Fibroblast of skin of left quadriceps (primary cell): ENCODE data around the gene SLCO4C1.

Source experiments
- DNase-seq, 2 experiments: peaks; one replicate each; pipeline ENCODE4 v3.0.0-alpha.2; 2013; ENCODE audit warnings: low read depth in 2 of 2

Gene SLCO4C1

GRCh38 chr5:102271759-102272158 lies 24.3 kb downstream of the SLCO4C1 start:
- DNase-seq = no peak

GRCh38 chr5:102270036-102270435 lies 26.0 kb downstream of the SLCO4C1 start:
- DNase-seq = no peak

- DNase-seq = no peak
Measured at GRCh38 chr5:102262688-102263087, 33.4 kb downstream of the SLCO4C1 start.

- no peak for DNase-seq
Measured at GRCh38 chr5:102249381-102249780, 46.7 kb downstream of the SLCO4C1 start.

GRCh38 chr5:102243213-102243612 lies 52.9 kb downstream of the SLCO4C1 start:
- no peak for DNase-seq

- no peak for DNase-seq
Measured at GRCh38 chr5:102241809-102242421, 54.2 kb downstream of the SLCO4C1 start.

- DNase-seq = no peak
Measured at GRCh38 chr5:102231693-102232619, 64.1 kb downstream of the SLCO4C1 start.

- DNase-seq = no peak
Measured at GRCh38 chr5:102229685-102230084, 66.4 kb downstream of the SLCO4C1 start.

GRCh38 chr5:102226321-102226720 lies 69.8 kb downstream of the SLCO4C1 start:
- DNase-seq = no peak

GRCh38 chr5:102223542-102224477 lies 72.3 kb downstream of the SLCO4C1 start:
- no peak for DNase-seq

- DNase-seq = no peak
Measured at GRCh38 chr5:102222772-102223171, 73.3 kb downstream of the SLCO4C1 start.

- no peak for DNase-seq
Measured at GRCh38 chr5:102221949-102222348, 74.1 kb downstream of the SLCO4C1 start.

GRCh38 chr5:102218159-102218558 lies 77.9 kb downstream of the SLCO4C1 start:
- DNase-seq = no peak

- no peak for DNase-seq
Measured at GRCh38 chr5:102216678-102217077, 79.4 kb downstream of the SLCO4C1 start.

GRCh38 chr5:102211165-102211564 lies 84.9 kb downstream of the SLCO4C1 start:
- DNase-seq = no peak

GRCh38 chr5:102200861-102201260 lies 95.2 kb downstream of the SLCO4C1 start:
- no peak for DNase-seq

- DNase-seq = no peak
Measured at GRCh38 chr5:102196481-102196880, 99.6 kb downstream of the SLCO4C1 start.
